Hematopoietic multipotent progenitor cell (in vitro differentiated cells): ENCODE data around the gene DDN. TPM values are rescaled to one million over a fixed set of nuclear protein-coding genes. Genes with fewer than 3 reads are reported as not detected.

Source experiments
- small RNA-seq: library from RNA; depleted of rRNA; stranded (forward); fragments of <200 nt; gene quantifications from one replicate; pipeline ENCODE3, GENCODE V24; 2012
- total RNA-seq: library from RNA; depleted of rRNA; stranded (reverse); fragments of >200 nt; gene quantifications from one replicate; pipeline ENCODE4 v1.2.3, GENCODE V29; 2012

Gene DDN
- total RNA-seq, 1 donor = 0.81 TPM

Small RNA genes within 50 kb of the gene (small RNA-seq; reads per million reads assigned to genes)
- not detected for gene RNU6-940P

Other genes with a start within 250 kb of the DDN start
- gene ADCY6, start 210.3 kb downstream of the DDN start, total RNA-seq = 44.7 TPM
- gene CACNB3, start 180.9 kb downstream of the DDN start, total RNA-seq = 9.2 TPM
- 58.7 TPM for gene DDX23, start 147.2 kb downstream of the DDN start, total RNA-seq
- gene RND1, start 133.5 kb downstream of the DDN start, total RNA-seq = 1.9 TPM
- 8.6 TPM for gene FKBP11, start 73.9 kb downstream of the DDN start, total RNA-seq
- 73.5 TPM for gene ARF3, start 41.9 kb downstream of the DDN start, total RNA-seq
- under 0.01 TPM for gene WNT10B, start 27.6 kb downstream of the DDN start, total RNA-seq
- gene WNT1, start 21.1 kb downstream of the DDN start, total RNA-seq = not detected
- gene PRKAG1, start 19.4 kb upstream of the DDN start, total RNA-seq = 38.0 TPM
- gene KMT2D, start 61.4 kb upstream of the DDN start, total RNA-seq = 54.7 TPM
- gene RHEBL1, start 70.6 kb upstream of the DDN start, total RNA-seq = 2.7 TPM
- 0.81 TPM for gene DHH, start 95.4 kb upstream of the DDN start, total RNA-seq
- gene LMBR1L, start 111.5 kb upstream of the DDN start, total RNA-seq = 112 TPM
- 1,377 TPM for gene TUBA1B, start 132.0 kb upstream of the DDN start, total RNA-seq
- gene TUBA1A, start 189.7 kb upstream of the DDN start, total RNA-seq = 804 TPM